ENCODE results near the gene KIAA0930.
"Not testable (repeated sequence)": the region's sequence is repeated elsewhere in the genome, so short reads cannot be mapped to it uniquely, and the experiment has no call there.

GRCh38 chr22:45257941-45258340 lies 17.2 kb upstream of the KIAA0930 start:
- not testable (repeated sequence) for TF ChIP-seq CTCF, POLR2A (IDR thresholded peaks at IDR 0.05)

Measured in testis (tissue), 2 donors.